Thymus (tissue), 11 donors: ENCODE results near the gene ZGLP1. TPM values are rescaled to one million over a fixed set of nuclear protein-coding genes. Genes with fewer than 3 reads are reported as not detected.

Experiments
- DNase-seq, 9 donors: peaks; one replicate each; pipeline ENCODE4 v3.0.0-alpha.2; 2013; ENCODE audit warnings: low spot score in 9 of 9, low read depth in 6 of 9, missing footprints in 1 of 9
- H3K27ac ChIP-seq, 2 donors: one replicate each; pipeline ENCODE4 v1.5.1; 2013; ENCODE audit warnings: control low read depth in 1 of 2, low read depth in 1 of 2, low read length in 1 of 2, mild to moderate bottlenecking in 1 of 2, moderate library complexity in 1 of 2
- H3K27me3 ChIP-seq, 2 donors: one replicate each; pipeline ENCODE4 v1.5.1; 2013; ENCODE audit warnings: low read length in 1 of 2; ENCODE audit not compliant: control insufficient read depth in 2 of 2, insufficient read depth in 1 of 2
- H3K36me3 ChIP-seq, 2 donors: one replicate each; pipeline ENCODE4 v1.5.1; 2013; ENCODE audit warnings: low read length in 1 of 2, mild to moderate bottlenecking in 1 of 2, moderate library complexity in 1 of 2; ENCODE audit not compliant: control insufficient read depth in 2 of 2, insufficient read depth in 2 of 2
- H3K4me1 ChIP-seq, 2 donors: one replicate each; pipeline ENCODE4 v1.5.1; 2013; ENCODE audit warnings: low read length in 2 of 2; ENCODE audit not compliant: control insufficient read depth in 2 of 2, insufficient read depth in 2 of 2
- H3K4me3 ChIP-seq, 2 donors: one replicate each; pipeline ENCODE4 v1.5.1; 2013; ENCODE audit warnings: low read length in 2 of 2, control low read depth in 1 of 2, mild to moderate bottlenecking in 1 of 2
- H3K9me3 ChIP-seq, 2 donors: one replicate each; pipeline ENCODE4 v1.5.1; 2013; ENCODE audit warnings: low read length in 1 of 2, mild to moderate bottlenecking in 1 of 2; ENCODE audit not compliant: control insufficient read depth in 2 of 2, insufficient read depth in 1 of 2
- WGBS: extraction: QIAGEN DNeasy Blood & Tissue Kit; methylation state at CpG from one replicate; pipeline ENCODE4 v1.1.7; 2013; 5-methylcytosine and 5-hydroxymethylcytosine counted together
- polyA plus RNA-seq: library from polyadenylated mRNA; stranded (reverse); fragments of 200-250 nt; gene quantifications from one replicate; pipeline ENCODE4 v1.2.3, GENCODE V29; 2013
- total RNA-seq: library from RNA; stranded (reverse); fragments of 120-200 nt; gene quantifications from one replicate; pipeline ENCODE4 v1.2.4, GENCODE V29; 2013
- donor health status: healthy.

ZGLP1 gene
- total and polyA plus RNA-seq, 2 donors, result 2.3 to 29.8 TPM

GRCh38 chr19:10318807-10319682, 9.4 kb upstream of the ZGLP1 start:
- H3K36me3 ChIP-seq, result peaks cover 77 to 78% of the 10 kb centered on the region in 2 donors
- no peak overlapping the region for H3K27ac ChIP-seq
- peaks cover 0 to 4% of the 10 kb centered on the region in 2 donors for H3K9me3 ChIP-seq
- WGBS, result 98% methylated on average over 13 of the region's 13 CpGs
- H3K27me3 ChIP-seq, result no peaks in the 10 kb centered on the region
- no peak for DNase-seq
- peaks cover 6 to 11% of the 10 kb centered on the region in 2 donors for H3K4me1 ChIP-seq
- H3K4me3 ChIP-seq, result no peak overlapping the region

- no peak for DNase-seq
- H3K4me3 ChIP-seq, result no peak overlapping the region
- peaks cover 66 to 67% of the 10 kb centered on the region in 2 donors for H3K36me3 ChIP-seq
- H3K27ac ChIP-seq, result no peak overlapping the region
- peaks cover 6 to 11% of the 10 kb centered on the region in 2 donors for H3K4me1 ChIP-seq
- 98% methylated on average over 15 of the region's 15 CpGs for WGBS
- H3K27me3 ChIP-seq, result no peaks in the 10 kb centered on the region
- peaks cover 0 to 4% of the 10 kb centered on the region in 2 donors for H3K9me3 ChIP-seq
Observed at GRCh38 chr19:10317857-10318462, 8.3 kb upstream of the ZGLP1 start.

GRCh38 chr19:10317045-10317856, 7.6 kb upstream of the ZGLP1 start:
- H3K4me3 ChIP-seq, result no peak overlapping the region
- DNase-seq, result no peak
- H3K27ac ChIP-seq, result no peak overlapping the region
- 96% methylated on average over 29 of the region's 29 CpGs for WGBS
- H3K36me3 ChIP-seq, result peaks cover 59 to 60% of the 10 kb centered on the region in 2 donors
- H3K4me1 ChIP-seq, result peaks cover 6 to 11% of the 10 kb centered on the region in 2 donors
- peaks cover 0 to 4% of the 10 kb centered on the region in 2 donors for H3K9me3 ChIP-seq
- no peaks in the 10 kb centered on the region for H3K27me3 ChIP-seq

DNA sequence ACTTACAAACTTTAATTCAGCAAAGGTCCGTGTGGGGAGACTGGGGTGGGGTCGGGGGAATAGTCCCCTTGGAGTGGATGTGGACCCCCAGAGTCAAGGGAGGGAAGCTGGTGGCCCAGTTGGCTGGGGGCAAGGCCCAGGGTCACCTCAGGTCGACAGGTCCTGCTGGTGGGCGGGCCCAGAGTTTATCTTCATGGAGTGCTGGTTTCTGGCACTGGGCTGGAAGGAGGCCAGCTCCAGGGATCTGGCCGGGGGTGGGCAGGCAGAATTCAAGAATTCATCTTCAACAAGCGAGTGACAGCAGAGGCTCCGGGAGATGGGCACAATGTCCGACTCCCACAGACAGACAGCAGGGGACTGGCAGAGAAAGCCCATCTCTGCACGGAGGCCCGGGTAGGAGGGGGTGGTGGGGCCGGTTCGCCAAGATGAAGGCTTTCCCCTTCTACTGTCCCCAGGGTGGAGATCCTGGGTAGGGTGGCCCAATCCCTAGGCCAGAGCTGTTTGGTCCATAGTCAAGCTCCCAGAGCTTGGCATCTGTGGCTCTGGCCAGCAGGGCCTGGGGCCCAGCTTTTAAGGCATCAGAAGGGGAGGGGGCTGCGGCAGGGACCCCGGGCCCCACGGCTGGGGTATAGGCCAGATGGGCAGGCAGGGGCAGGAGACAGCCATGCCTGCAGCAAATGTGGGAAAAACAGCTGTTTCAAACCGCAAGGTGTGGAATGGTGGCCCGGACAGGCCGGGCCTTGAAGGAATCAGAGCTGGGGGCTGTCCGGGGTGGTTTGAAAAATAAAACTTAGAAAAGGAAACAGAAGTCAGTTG, 6.8 kb upstream of the ZGLP1 start:
- Histone ChIP-seq H3K9me3 (peaks cover 0 to 4% of the 10 kb centered on the region in 2 donors), H3K4me3 (peak overlapping the region; percentile 70 to 87), H3K27ac (no peak overlapping the region), H3K27me3 (no peaks in the 10 kb centered on the region), H3K4me1 (peaks cover 6 to 11% of the 10 kb centered on the region in 2 donors), H3K36me3 (peaks cover 51 to 52% of the 10 kb centered on the region in 2 donors)
- DNase-seq, result no peak
- WGBS, result 90% methylated on average over 19 of the region's 19 CpGs

DNA sequence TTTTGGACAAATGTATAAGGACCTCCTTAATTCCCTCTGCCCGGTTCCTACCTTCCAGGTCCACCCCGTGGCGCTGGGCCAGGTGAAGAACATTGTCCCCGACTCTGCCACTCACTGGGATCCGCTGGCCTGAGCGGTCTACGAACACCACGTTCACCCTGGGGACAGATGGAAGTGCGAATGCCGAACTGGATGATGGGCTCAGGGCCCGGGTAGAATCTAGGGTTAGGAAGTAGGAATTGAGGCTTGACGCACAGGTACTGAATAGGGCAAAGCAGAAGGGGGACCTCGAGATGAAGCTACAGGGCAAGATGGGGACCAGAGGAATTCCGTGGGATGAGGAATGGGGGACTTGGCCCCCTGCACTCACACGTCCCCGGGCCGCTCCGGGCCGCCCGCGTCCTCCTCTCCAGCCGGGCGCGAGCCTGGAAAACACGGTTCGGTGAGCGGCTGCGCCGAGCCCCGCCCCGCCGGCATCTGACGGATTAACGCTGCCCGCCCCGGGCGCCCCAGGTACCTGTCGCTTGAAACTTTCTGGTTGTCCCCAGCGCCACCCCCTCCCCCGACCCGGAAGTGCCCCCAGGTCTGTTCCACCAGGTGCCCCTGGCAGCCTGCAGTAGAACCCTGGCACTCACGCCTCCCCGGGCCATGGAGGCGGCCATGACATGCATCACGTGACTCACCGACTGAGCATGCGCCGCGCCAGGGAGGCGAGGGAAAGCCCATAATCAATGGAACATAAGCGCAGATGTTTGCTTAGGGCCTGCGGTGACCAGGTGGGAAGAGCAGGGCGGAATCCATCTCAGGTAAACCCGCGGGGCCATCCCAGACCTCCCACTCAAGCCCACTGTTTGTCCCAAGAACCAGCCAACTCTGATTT, 6.0 kb upstream of the ZGLP1 start, which contains the start of gene FDX2:
Gene FDX2, minus strand, starts transcription at position 681 of the 880 bp plus-strand sequence. Its CDS starts 19 bp downstream, at position 662.
- DNase-seq, result peak; percentile 47 to 85 (median 66)
- Histone ChIP-seq H3K36me3 (peaks cover 44 to 45% of the 10 kb centered on the region in 2 donors), H3K4me3 (peak within 1 kb of the TSS; percentile 70 to 87), H3K27me3 (no peaks in the 10 kb centered on the region), H3K9me3 (peaks cover 0 to 4% of the 10 kb centered on the region in 2 donors), H3K4me1 (peaks cover 6 to 11% of the 10 kb centered on the region in 2 donors), H3K27ac (peak within 1 kb of the TSS in 1 of 2 donors; percentile 42)
- WGBS, result 2% methylated on average over 55 of the region's 55 CpGs

DNA sequence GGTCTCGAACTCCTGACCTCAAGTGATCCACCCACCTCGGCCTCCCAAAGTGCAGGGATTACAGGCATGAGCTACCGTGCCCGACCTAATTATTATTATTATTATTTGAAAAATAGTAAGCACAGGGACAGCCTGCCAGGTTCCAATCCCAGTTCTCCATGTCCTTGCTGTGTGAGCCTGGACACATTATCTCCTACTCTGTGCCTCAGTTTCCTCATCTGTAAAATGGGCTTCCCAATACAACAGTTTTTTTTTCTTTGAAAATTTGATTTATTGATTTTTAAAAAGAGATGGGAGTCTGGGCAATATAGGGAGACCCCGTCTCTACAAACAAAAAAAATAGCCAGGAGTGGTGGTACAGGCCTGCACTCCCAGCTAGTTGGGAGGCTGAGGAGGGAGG, 3.3 kb downstream of the ZGLP1 start:
- 97% methylated on average over 5 of the region's 5 CpGs for WGBS
- H3K4me3 ChIP-seq, result no peak overlapping the region
- no peak overlapping the region for H3K27ac ChIP-seq
- H3K9me3 ChIP-seq, result no peaks in the 10 kb centered on the region
- no peak for DNase-seq
- no peaks in the 10 kb centered on the region for H3K4me1 ChIP-seq
- H3K36me3 ChIP-seq, result peaks cover 0 to 11% of the 10 kb centered on the region in 2 donors
- peaks cover 0 to 3% of the 10 kb centered on the region in 2 donors for H3K27me3 ChIP-seq

DNA sequence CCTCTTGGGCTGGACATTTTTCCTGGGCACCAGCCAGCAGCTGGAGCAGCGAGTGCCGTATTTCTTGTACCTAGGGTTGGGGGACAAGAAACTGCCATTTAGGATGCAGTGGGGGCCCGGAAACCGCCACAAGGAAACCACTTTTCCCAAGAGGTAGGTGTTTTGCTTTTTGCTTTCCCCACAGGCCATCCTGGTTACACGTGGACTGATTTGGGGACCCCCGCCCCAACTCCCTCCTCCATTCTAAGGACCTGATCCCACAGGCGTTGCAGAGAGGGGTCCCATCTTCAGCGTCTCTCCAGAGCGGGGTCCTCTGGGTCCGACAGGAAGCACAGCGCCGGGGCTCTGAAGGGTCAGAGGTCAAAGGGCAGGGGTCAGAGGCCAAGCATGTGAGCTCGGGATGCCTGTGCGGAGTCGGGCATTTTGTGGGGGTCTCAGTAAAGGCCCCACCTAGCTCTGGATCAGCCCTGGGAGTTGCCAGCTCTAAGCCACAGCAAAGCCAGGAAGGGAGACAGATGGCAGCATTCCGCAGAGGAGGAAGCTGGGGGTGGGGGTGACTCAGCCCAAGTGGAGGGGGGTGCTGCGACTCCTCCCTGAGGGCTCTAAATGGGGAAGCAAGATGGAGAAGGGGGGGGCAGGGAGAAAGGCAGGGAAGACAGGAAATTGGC, 4.3 kb downstream of the ZGLP1 start:
- Histone ChIP-seq H3K4me1 (no peaks in the 10 kb centered on the region), H3K4me3 (no peak overlapping the region), H3K9me3 (no peaks in the 10 kb centered on the region), H3K36me3 (peaks cover 0 to 5% of the 10 kb centered on the region in 2 donors), H3K27ac (no peak overlapping the region), H3K27me3 (peaks cover under 1 to 3% of the 10 kb centered on the region in 2 donors)
- no peak for DNase-seq
- 68% methylated on average over 17 of the region's 17 CpGs for WGBS
